GM12891 (cell line): ENCODE results near the gene BAIAP2.

Source experiments
- DNase-seq: peaks from one replicate; pipeline ENCODE4 v3.0.0; 2011; ENCODE audit warnings: low spot score; ENCODE audit not compliant: insufficient read length
- FAIRE-seq: peaks from 2 replicates; lab custom pipeline; 2011; peaks lifted over from hg19 to GRCh38; lab: Jason Lieb, UNC
- PAX5 ChIP-seq: IDR thresholded peaks from 2 replicates; pipeline ENCODE4 v1.6.1; 2011; ENCODE audit warnings: low read length, moderate library complexity, mild to moderate bottlenecking; ENCODE audit not compliant: insufficient read depth, severe bottlenecking
- POLR2A ChIP-seq: IDR thresholded peaks from 2 replicates; pipeline ENCODE4 v1.6.1; 2011; ENCODE audit warnings: low read depth, low read length, control low read depth
- POLR2AphosphoS5 ChIP-seq: IDR thresholded peaks from 2 replicates; pipeline ENCODE4 v1.6.1; 2011; ENCODE audit warnings: low read depth, low read length, control low read depth
- POU2F2 ChIP-seq: IDR thresholded peaks from 2 replicates; pipeline ENCODE4 v1.6.1; 2011; ENCODE audit warnings: low read depth, mild to moderate bottlenecking, control low read depth, low read length, moderate library complexity
- SPI1 ChIP-seq: IDR thresholded peaks from 2 replicates; pipeline ENCODE4 v1.6.1; 2011; ENCODE audit warnings: low read depth, low read length, control low read depth
- TAF1 ChIP-seq: IDR thresholded peaks from 2 replicates; pipeline ENCODE4 v1.6.1; 2011; ENCODE audit warnings: low read depth, low read length, control low read depth

BAIAP2 gene

DNA sequence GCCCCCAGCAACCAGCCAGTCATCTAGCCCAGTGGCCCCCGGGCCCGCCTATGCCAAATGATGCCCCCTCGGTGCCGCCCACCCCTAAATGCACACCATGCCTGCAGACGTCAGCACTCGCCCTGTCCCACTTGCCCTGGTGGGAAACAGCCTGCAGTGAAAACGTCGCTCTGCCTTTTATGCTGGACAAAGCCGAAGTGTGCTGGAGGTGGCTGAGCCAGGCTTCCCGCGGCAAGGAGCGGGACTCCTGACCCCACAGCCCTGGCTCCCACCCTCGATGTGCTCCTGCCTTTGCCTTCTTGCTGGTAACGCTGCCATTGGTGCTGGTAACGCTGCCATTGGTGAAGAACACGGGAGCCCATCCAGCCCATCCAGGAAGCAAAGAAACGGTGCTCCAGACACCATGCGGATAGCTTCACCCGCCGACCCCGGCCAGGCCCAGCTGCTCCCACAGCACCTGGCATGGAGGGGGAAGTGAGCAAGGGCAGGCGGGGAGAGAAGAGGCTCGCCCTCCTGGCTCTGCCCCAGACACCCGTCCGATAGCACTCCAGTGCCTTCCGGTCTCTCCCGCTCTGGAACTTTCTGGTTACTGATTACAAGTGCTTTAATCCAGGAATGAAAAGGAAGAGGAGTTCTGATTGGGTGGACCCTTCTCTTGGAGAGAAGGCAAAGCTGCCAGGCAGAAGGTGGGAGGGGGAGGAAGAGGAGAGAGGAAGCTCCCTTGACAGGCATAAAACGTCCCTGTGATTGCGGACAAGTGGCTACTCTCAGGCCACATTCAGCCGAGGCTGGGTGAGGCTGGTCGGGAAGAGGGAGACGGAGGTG, 4.0 kb upstream of the BAIAP2 start:
- no peak for FAIRE-seq
- TF ChIP-seq TAF1: no peak
- DNase-seq: peak; percentile 3

DNA sequence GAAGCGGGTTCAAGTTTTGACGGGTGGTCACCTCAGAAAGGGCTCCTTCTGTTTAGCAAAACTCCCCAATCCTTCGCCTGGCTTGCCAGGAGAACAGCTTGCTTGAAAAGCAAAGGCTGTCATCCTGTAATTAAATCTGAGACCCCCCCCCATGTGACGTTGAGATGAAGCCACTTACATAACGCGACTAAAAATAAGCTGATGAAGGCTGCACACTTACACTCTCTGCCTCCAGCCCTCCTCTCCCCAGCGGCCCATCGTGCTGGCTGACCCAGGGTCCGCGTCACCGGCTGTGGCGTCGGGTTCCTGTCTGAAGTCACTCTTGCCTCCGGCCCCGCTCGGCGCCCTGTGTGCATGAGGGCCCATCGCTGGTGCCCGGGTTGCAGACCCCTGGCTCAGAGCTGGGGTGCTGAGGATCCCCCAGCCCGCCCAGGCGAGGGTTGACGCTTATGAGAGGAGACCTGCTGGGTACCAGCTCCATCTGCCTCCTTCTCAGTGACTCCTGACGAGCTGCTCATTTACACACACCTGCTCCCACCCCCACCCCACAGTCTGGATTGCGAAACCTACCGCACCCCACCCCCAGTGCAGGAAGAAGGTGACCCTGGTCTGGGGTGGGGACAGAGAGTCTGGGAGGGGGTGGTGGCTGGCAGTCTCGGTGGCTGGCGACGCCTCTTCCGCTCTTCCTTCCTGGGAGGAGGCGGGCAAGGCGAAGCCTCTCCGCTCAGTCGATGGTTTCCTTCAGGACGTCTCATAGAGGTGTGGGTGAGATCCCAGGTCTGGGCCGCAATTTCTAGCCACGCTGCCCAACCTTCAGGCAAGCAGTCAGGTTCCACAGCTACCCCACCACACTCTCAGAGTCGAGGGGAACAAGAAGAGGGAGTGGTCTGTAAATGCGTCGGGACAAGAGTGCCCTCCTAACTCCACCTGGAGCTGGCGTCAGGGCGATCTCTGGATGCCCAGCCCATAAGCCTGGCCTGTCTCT, 3.1 kb upstream of the BAIAP2 start:
- TF ChIP-seq POLR2AphosphoS5 (no peak), TAF1 (no peak), POU2F2 (no peak), SPI1 (no peak), PAX5 (no peak), POLR2A (no peak)
- DNase-seq: no peak
- no peak for FAIRE-seq

DNA sequence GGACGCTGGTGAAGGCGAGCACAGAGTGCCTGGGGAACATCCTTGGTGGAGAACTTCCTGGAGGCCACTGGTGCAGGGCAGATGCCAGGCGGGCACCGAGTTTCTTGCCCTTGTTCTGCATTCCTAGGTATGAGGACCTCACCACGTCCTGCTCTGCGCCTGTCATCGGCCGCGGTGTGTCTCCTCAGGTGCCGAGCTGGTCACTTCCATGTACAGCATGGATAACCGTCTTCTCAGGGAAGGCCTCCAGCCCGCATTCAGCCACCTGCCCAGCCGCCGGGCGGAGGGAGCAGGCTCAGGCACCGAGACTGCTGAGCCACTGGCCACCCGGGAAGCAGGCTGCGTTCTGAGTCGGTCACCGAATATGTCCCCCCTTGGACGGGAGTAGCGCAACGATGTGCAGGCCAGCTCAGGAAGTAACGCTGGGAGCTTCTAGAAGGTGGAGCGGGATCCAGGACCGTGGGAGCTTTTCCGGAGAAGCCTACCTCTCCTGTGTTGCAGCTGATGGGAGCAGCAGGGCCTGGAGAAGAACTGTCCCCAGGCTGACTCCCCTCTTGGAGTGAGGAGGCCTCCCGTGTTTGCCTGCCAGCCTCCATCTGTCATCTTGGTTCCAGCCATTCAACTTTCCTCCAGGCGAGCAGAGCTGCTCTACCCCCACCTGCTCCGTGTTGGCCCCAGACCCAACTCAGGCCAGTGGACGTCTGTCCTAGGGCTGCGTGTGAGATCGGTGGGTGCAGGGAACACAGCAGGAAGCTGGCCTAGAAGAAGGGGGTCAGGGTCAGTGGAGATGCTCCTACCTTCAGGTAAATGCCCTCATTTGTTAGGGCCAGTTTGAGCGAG, 2.1 kb upstream of the BAIAP2 start:
- TF ChIP-seq POLR2AphosphoS5: no peak
- no peak for TF ChIP-seq POU2F2
- TF ChIP-seq POLR2A: no peak
- no peak for TF ChIP-seq SPI1
- TF ChIP-seq PAX5: no peak
- DNase-seq (no peak), FAIRE-seq (no peak)

DNA sequence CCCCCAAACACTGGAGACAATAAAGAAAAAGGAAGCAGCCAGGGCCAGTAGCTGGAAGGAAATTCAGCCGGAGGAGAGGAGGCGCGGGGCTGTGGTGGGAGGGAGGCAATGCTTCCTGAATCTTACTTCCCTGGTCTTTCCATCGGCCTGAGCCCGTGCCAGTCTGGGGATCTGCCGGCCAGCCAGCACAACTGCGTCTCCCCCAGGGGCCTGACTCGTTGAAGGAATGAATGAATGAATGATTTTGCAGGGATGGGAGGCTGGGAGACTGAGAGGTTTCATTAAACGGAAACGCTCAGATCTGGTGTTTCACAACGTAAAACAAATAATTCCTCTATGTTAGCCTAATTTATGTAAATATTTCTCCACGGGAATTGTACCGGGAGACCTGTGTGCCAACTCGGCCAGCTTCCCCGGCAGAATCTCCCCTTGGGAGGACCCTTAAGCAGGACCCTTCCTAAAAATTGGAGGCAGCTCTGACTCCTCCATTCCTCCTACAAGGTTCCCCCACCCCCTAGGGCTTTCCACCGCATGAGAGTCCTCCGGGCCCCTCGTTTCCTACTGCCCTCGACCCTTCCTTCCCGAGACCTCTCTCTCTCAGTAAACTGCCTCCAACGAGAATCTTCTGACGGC, 1.3 kb upstream of the BAIAP2 start:
- FAIRE-seq (no peak), DNase-seq (no peak)
- no peak for TF ChIP-seq PAX5

DNA sequence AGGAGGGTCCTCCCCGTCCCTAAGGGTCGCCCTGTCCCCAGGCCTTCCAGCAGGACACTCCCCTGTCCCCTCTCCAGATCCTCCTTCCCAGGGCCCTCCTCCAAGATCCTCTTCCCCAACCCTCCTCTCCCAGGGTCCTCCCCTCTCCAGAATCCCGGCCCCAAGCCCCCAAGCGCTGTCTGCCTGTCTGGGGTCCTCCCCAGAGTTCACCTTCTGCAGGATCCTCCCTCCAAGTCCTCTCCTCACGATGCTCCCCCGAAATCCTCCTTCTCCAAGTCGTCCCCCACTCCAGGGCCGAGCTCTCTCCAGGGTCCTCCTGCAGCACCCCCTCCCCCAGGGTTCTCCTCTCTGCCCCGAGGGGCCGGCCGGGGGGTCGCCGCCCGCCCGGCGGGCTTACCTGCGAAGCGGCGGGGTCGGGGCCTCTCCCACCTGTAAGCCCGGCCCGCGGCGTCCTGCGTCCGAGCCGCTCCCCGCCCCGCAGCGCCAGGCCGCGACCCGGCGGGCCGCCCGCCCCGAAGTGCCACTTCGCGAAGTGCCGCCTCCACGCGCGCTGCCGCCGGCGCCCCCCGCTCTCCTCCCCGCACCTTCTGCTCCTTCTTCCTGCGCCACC, 678 bp upstream of the BAIAP2 start:
- no peak for DNase-seq
- FAIRE-seq: no peak
- TF ChIP-seq POU2F2 (no peak), PAX5 (no peak), POLR2AphosphoS5 (no peak), POLR2A (no peak)

DNA sequence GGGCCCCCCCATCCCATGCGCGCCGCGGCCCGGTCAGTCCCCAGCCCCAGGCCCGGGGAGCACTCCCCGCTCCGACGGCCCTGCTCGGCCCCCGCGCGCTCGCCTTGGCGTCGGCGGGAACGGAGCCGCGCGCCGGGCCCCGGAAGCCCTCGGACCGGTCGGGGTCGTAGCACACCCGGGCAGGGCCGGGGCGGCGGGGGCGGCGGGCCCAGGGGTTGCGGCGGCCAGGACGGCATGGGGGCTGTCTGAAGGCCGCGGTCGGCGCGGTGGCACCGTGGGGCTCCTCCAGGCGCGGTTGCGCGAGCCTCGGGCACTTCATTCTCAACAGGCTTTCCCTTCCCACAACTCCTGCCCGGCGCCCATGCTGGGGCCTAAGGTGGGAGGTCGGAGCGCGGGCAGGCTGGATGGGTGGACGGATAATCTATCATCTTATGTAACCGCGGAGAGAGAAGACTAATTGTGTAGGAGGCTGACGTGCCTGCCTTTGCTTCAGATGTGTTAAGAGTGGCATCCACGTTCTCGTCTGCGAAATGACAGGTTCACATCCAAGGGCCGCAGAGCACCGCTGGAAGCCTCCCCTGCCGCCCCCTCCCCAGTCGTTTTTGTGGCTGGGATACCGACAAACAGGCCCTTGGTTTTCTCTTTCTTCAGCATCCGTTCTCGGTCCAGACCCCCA, 708 bp downstream of the BAIAP2 start:
- TF ChIP-seq POLR2A (no peak), POU2F2 (no peak), POLR2AphosphoS5 (no peak), SPI1 (no peak), PAX5 (no peak), TAF1 (no peak)
- FAIRE-seq (no peak), DNase-seq (no peak)

DNA sequence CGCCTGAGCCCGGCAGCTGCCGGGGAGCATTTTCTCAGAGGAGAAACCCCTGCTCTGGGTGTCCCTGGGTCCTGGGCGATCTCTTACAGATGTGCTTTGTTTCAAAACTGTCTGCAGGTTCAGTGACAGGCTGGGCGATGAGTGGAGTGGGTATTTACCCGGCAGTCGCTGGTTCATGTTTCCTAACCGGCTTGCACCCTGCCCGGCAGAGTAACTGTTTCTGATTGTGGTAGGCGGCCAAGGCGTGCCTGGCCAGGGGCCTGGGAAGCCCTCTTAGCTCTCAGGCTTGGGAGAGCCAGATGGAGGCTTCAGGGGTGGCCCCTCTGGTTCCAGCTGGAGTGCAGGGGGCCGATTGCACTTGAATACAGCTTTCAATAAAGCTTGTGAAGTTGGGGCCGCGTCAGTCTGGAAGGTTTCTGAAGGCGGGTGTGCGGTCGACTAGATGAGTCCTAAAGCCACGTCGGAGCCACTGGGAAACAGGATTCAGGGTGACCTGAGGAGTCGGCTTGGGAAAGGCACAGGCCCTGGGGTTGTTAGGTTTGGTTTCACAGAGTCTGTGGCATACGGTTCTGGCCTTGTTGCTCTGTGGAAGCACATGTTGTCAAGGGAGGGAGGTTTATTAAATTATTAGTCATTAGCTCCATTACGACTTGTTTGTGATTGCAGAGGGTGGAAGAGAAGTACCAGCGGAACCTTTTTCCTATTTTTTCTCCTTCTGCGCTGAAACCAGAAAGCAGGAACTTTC, 1.4 kb downstream of the BAIAP2 start:
- TF ChIP-seq SPI1 (no peak), POU2F2 (no peak), POLR2A (no peak), PAX5 (no peak), POLR2AphosphoS5 (no peak), TAF1 (no peak)
- DNase-seq (no peak), FAIRE-seq (no peak)
